Neural progenitor cell (in vitro differentiated cells): ENCODE data around the gene PHF3. TPM values are rescaled to one million over a fixed set of nuclear protein-coding genes. Genes with fewer than 3 reads are reported as not detected.

Experiments
- DNase-seq: peaks from one replicate; pipeline ENCODE4 v3.0.0-alpha.2; 2016; ENCODE audit warnings: low spot score
- H2AFZ ChIP-seq: fragments of 200-600 bp; sonication (generic); replicated peaks from 2 replicates; pipeline ENCODE4 v1.6.1; 2016; ENCODE audit warnings: antibody characterized with exemption
- H3F3A ChIP-seq: fragments of 200-600 bp; sonication (generic); 2 replicates; pipeline ENCODE4 v1.6.1; 2016; ENCODE audit warnings: antibody characterized with exemption, low read depth
- H3K27ac ChIP-seq: fragments of 200-600 bp; sonication (generic); 2 replicates; pipeline ENCODE4 v1.5.1; 2016; ENCODE audit warnings: mild to moderate bottlenecking
- H3K27me3 ChIP-seq: fragments of 200-600 bp; sonication (generic); 2 replicates; pipeline ENCODE4 v1.6.1; 2016; ENCODE audit warnings: mild to moderate bottlenecking, moderate library complexity
- H3K36me3 ChIP-seq: fragments of 200-600 bp; sonication (generic); 2 replicates; pipeline ENCODE4 v1.5.1; 2016
- H3K4me1 ChIP-seq: fragments of 200-600 bp; sonication (generic); 2 replicates; pipeline ENCODE4 v1.6.1; 2016; ENCODE audit warnings: mixed run types
- H3K4me2 ChIP-seq: fragments of 200-600 bp; sonication (generic); 2 replicates; pipeline ENCODE4 v1.6.1; 2016
- H3K4me3 ChIP-seq: fragments of 200-600 bp; sonication (generic); 2 replicates; pipeline ENCODE4 v1.5.1; 2016
- H3K79me2 ChIP-seq: fragments of 200-600 bp; sonication (generic); 2 replicates; pipeline ENCODE4 v1.6.1; 2016; ENCODE audit warnings: low read depth
- H3K9ac ChIP-seq: fragments of 200-600 bp; sonication (generic); 2 replicates; pipeline ENCODE4 v1.6.1; 2016
- H3K9me3 ChIP-seq: fragments of 200-600 bp; sonication (generic); 2 replicates; pipeline ENCODE4 v1.5.1; 2016; ENCODE audit warnings: low read depth
- H4K20me1 ChIP-seq: fragments of 200-600 bp; sonication (generic); 2 replicates; pipeline ENCODE4 v1.6.1; 2016; ENCODE audit warnings: low read depth
- H3K27ac Mint-ChIP-seq: 3 replicates; pipeline ENCODE4 v1.8.0; 2021; ENCODE audit warnings: mixed read lengths
- H3K27me3 Mint-ChIP-seq: 2 replicates; pipeline ENCODE4 v1.8.0; 2022; ENCODE audit warnings: low read depth, mild to moderate bottlenecking, inconsistent platforms, moderate library complexity, mixed read lengths; ENCODE audit not compliant: insufficient read depth
- H3K36me3 Mint-ChIP-seq: 3 replicates; pipeline ENCODE4 v1.8.0; 2021; ENCODE audit warnings: mixed read lengths
- H3K4me1 Mint-ChIP-seq: 3 replicates; pipeline ENCODE4 v1.8.0; 2021; ENCODE audit warnings: mixed read lengths
- H3K4me3 Mint-ChIP-seq: 3 replicates; pipeline ENCODE4 v1.8.0; 2021; ENCODE audit warnings: mild to moderate bottlenecking, moderate library complexity, mixed read lengths
- H3K9me3 Mint-ChIP-seq: 3 replicates; pipeline ENCODE4 v1.8.0; 2020; ENCODE audit warnings: mixed read lengths
- CTCF ChIP-seq: fragments of 200-600 bp; sonication (generic); IDR thresholded peaks from 2 replicates; pipeline ENCODE4 v1.5.1; 2017; ENCODE audit warnings: antibody characterized with exemption, mild to moderate bottlenecking
- EZH2 ChIP-seq: fragments of 200-600 bp; sonication (generic); IDR thresholded peaks from 2 replicates; pipeline ENCODE4 v1.6.1; 2017; ENCODE audit warnings: antibody characterized with exemption, mild to moderate bottlenecking, moderate library complexity
- EZH2phosphoT487 ChIP-seq: fragments of 200-600 bp; sonication (generic); IDR thresholded peaks from 2 replicates; pipeline ENCODE4 v1.6.1; 2017; ENCODE audit warnings: antibody characterized with exemption
- total RNA-seq: library from RNA; depleted of rRNA; stranded (reverse); fragments of >200 nt; gene quantifications from 2 replicates; pipeline ENCODE4 v1.2.3, GENCODE V29; 2015; ENCODE audit warnings: low replicate concordance

The PHF3 gene
- total RNA-seq, 1 donor from 2014 or later, result 100 TPM

GRCh38 chr6:63740709-63741108, 105.1 kb downstream of the PHF3 start:
- H3K27me3 ChIP-seq, result no peaks in the 10 kb centered on the region
- no peak overlapping the region for H3K4me3 ChIP-seq
- no peaks in the 10 kb centered on the region for H4K20me1 ChIP-seq
- H2AFZ ChIP-seq, result no peak overlapping the region
- no peaks in the 10 kb centered on the region for H3K36me3 ChIP-seq
- no peak overlapping the region for H3K4me2 ChIP-seq
- no peak overlapping the region for H3K9ac ChIP-seq
- TF ChIP-seq EZH2, result no peak
- TF ChIP-seq CTCF, result no peak
- no peak for TF ChIP-seq EZH2phosphoT487
- no peaks in the 10 kb centered on the region for H3K9me3 ChIP-seq
- Mint-ChIP-seq H3K4me3 (no peak overlapping the region), H3K9me3 (peaks cover 1% of the 10 kb centered on the region), H3K36me3 (no peaks in the 10 kb centered on the region), H3K27me3 (no peaks in the 10 kb centered on the region), H3K27ac (no peak overlapping the region), H3K4me1 (no peaks in the 10 kb centered on the region)
- no peaks in the 10 kb centered on the region for H3K4me1 ChIP-seq
- no peak for DNase-seq
- no peak overlapping the region for H3K27ac ChIP-seq
- no peaks in the 10 kb centered on the region for H3F3A ChIP-seq
- no peaks in the 10 kb centered on the region for H3K79me2 ChIP-seq

- H3K4me1 ChIP-seq, result no peaks in the 10 kb centered on the region
- no peak for TF ChIP-seq EZH2
- TF ChIP-seq EZH2phosphoT487, result no peak
- TF ChIP-seq CTCF, result no peak
- no peaks in the 10 kb centered on the region for H3K36me3 Mint-ChIP-seq
- H3K4me2 ChIP-seq, result no peak overlapping the region
- H4K20me1 ChIP-seq, result no peaks in the 10 kb centered on the region
- no peaks in the 10 kb centered on the region for H3K36me3 ChIP-seq
- H3K27me3 Mint-ChIP-seq, result no peaks in the 10 kb centered on the region
- no peaks in the 10 kb centered on the region for H3K9me3 Mint-ChIP-seq
- H2AFZ ChIP-seq, result no peak overlapping the region
- H3K27ac ChIP-seq, result no peak overlapping the region
- no peak overlapping the region for H3K4me3 Mint-ChIP-seq
- no peaks in the 10 kb centered on the region for H3F3A ChIP-seq
- no peaks in the 10 kb centered on the region for H3K79me2 ChIP-seq
- no peak overlapping the region for H3K27ac Mint-ChIP-seq
- no peak overlapping the region for H3K4me3 ChIP-seq
- DNase-seq, result no peak
- H3K27me3 ChIP-seq, result no peaks in the 10 kb centered on the region
- no peaks in the 10 kb centered on the region for H3K9me3 ChIP-seq
- no peaks in the 10 kb centered on the region for H3K4me1 Mint-ChIP-seq
- H3K9ac ChIP-seq, result no peak overlapping the region
Measured at GRCh38 chr6:63742060-63742459, 106.5 kb downstream of the PHF3 start.

GRCh38 chr6:63743691-63744090, 108.1 kb downstream of the PHF3 start:
- H3K4me3 Mint-ChIP-seq, result no peak overlapping the region
- H3K36me3 Mint-ChIP-seq, result no peaks in the 10 kb centered on the region
- Histone ChIP-seq H3K27me3 (no peaks in the 10 kb centered on the region), H2AFZ (no peak overlapping the region), H3K27ac (no peak overlapping the region), H3K4me3 (no peak overlapping the region), H4K20me1 (no peaks in the 10 kb centered on the region), H3K9me3 (no peaks in the 10 kb centered on the region), H3K36me3 (no peaks in the 10 kb centered on the region), H3K4me2 (no peak overlapping the region), H3K79me2 (no peaks in the 10 kb centered on the region), H3F3A (no peaks in the 10 kb centered on the region), H3K9ac (no peak overlapping the region), H3K4me1 (no peaks in the 10 kb centered on the region)
- no peak overlapping the region for H3K27ac Mint-ChIP-seq
- TF ChIP-seq CTCF (no peak), EZH2 (no peak), EZH2phosphoT487 (no peak)
- H3K9me3 Mint-ChIP-seq, result peaks cover 3% of the 10 kb centered on the region
- H3K4me1 Mint-ChIP-seq, result no peaks in the 10 kb centered on the region
- no peak for DNase-seq
- no peaks in the 10 kb centered on the region for H3K27me3 Mint-ChIP-seq
